Liver (tissue), 9 donors: ENCODE measurements around the gene RAI14. TPM values are rescaled to one million over a fixed set of nuclear protein-coding genes. Genes with fewer than 3 reads are reported as not detected.
"Not testable (repeated sequence)": the region's sequence is repeated elsewhere in the genome, so short reads cannot be mapped to it uniquely, and the experiment has no call there.

Experiments used
- DNase-seq: peaks from one replicate; pipeline ENCODE4 v3.0.0-alpha.2; 2017; ENCODE audit warnings: low spot score
- H3K27ac ChIP-seq, 2 donors: one replicate each; pipeline ENCODE4 v1.7.0; 2013; ENCODE audit warnings: inconsistent platforms in 2 of 2, low read length in 2 of 2, control low read depth in 1 of 2, low read depth in 1 of 2, mild to moderate bottlenecking in 1 of 2
- H3K27me3 ChIP-seq, 4 donors: one replicate each; pipeline versions ENCODE4 v1.6.1 to v1.7.0; 2013; ENCODE audit warnings: low read length in 3 of 4, inconsistent platforms in 1 of 4, mild to moderate bottlenecking in 1 of 4, moderate library complexity in 1 of 4; ENCODE audit not compliant: control insufficient read depth in 4 of 4, insufficient read depth in 4 of 4
- H3K36me3 ChIP-seq, 4 donors: one replicate each; pipeline versions ENCODE4 v1.6.1 to v1.7.0; 2013; ENCODE audit warnings: low read length in 3 of 4, mild to moderate bottlenecking in 3 of 4, low read depth in 1 of 4, moderate library complexity in 1 of 4; ENCODE audit not compliant: control insufficient read depth in 4 of 4, insufficient read depth in 3 of 4
- H3K4me1 ChIP-seq, 4 donors: one replicate each; pipeline versions ENCODE4 v1.6.1 to v1.7.0; 2013; ENCODE audit warnings: low read length in 3 of 4, mild to moderate bottlenecking in 3 of 4, moderate library complexity in 1 of 4; ENCODE audit not compliant: control insufficient read depth in 4 of 4, insufficient read depth in 4 of 4
- H3K4me3 ChIP-seq, 3 donors: one replicate each; pipeline versions ENCODE4 v1.6.1 to v1.7.0; 2013; ENCODE audit warnings: low read length in 3 of 3, control low read depth in 1 of 3, low read depth in 1 of 3, mild to moderate bottlenecking in 1 of 3
- H3K9ac ChIP-seq, 2 donors: one replicate each; pipeline ENCODE4 v1.7.0; 2013; ENCODE audit warnings: low read length in 2 of 2, mild to moderate bottlenecking in 2 of 2, moderate library complexity in 2 of 2, control low read depth in 1 of 2, low read depth in 1 of 2
- H3K9me3 ChIP-seq, 4 donors: one replicate each; pipeline versions ENCODE4 v1.6.1 to v1.7.0; 2013; ENCODE audit warnings: low read length in 3 of 4; ENCODE audit not compliant: control insufficient read depth in 4 of 4
- FOXA1 ChIP-seq: IDR thresholded peaks from 2 replicates; pipeline ENCODE4 v1.6.1; 2016; ENCODE audit warnings: antibody characterized with exemption
- FOXA2 ChIP-seq: IDR thresholded peaks from 2 replicates; pipeline ENCODE4 v1.6.1; 2016; ENCODE audit warnings: antibody characterized with exemption
- HNF4A ChIP-seq, 2 donors: conservative IDR thresholded peaks; 2 replicates each; pipeline ENCODE4 v1.6.1; 2016; ENCODE audit warnings: antibody characterized with exemption in 2 of 2, mild to moderate bottlenecking in 2 of 2
- HNF4G ChIP-seq: IDR thresholded peaks from 2 replicates; pipeline ENCODE4 v1.6.1; 2016; ENCODE audit warnings: antibody characterized with exemption
- JUND ChIP-seq, 2 donors: IDR thresholded peaks; 2 replicates each; pipeline ENCODE4 v1.6.1; 2016; ENCODE audit warnings: antibody characterized with exemption in 2 of 2
- NR2F2 ChIP-seq: IDR thresholded peaks from 2 replicates; pipeline ENCODE4 v1.6.1; 2016; ENCODE audit warnings: antibody characterized with exemption
- RXRA ChIP-seq, 2 donors: IDR thresholded peaks; 2 replicates each; pipeline ENCODE4 v1.6.1; 2017 to 2018; ENCODE audit warnings: antibody characterized with exemption in 2 of 2, mild to moderate bottlenecking in 1 of 2
- YY1 ChIP-seq: IDR thresholded peaks from 2 replicates; pipeline ENCODE4 v1.6.1; 2016; ENCODE audit warnings: antibody characterized with exemption, mild to moderate bottlenecking
- WGBS: extraction: QIAGEN DNeasy Blood & Tissue Kit; methylation state at CpG from one replicate; pipeline ENCODE4 v1.1.7; 2013; 5-methylcytosine and 5-hydroxymethylcytosine counted together
- polyA plus RNA-seq, 2 donors: library from polyadenylated mRNA; stranded (reverse) in 1 of 2; unstranded in 1 of 2; fragments of 200-250 nt in 1 of 2; fragments of >200 nt in 1 of 2; fragmentation: Nextera tagmentation in 1 of 2; extraction: Ambion mirVana in 1 of 2; gene quantifications; one replicate each; pipeline versions ENCODE4 v1.2.1 to v1.2.3, GENCODE V29; 2013 to 2015
- total RNA-seq, 2 donors: library from RNA; depleted of rRNA; stranded (reverse); fragments of >200 nt; gene quantifications; one replicate each; pipeline ENCODE4 v1.2.3, GENCODE V29; 2014
- TF ChIP-seq, protein P1 (sequence below): fragments of 150-350 bp; IDR thresholded peaks from 2 replicates; pipeline ENCODE4 v1.5.1; 2017; ENCODE audit warnings: improper control_type of control experiment, low read depth, low read length; ENCODE audit not compliant: missing input control
- TF ChIP-seq, protein P2 (sequence below): IDR thresholded peaks from 2 replicates; pipeline ENCODE4 v1.6.1; 2016; ENCODE audit warnings: antibody characterized with exemption, mild to moderate bottlenecking
- donor health status: healthy.
- donor health status: healthy.
- donor health status: healthy.
- donor health status: healthy.
- donor health status: healthy.

The RAI14 gene
- total and polyA plus RNA-seq, 4 donors = 7.8 to 21.4 (median 11.4) TPM

DNA sequence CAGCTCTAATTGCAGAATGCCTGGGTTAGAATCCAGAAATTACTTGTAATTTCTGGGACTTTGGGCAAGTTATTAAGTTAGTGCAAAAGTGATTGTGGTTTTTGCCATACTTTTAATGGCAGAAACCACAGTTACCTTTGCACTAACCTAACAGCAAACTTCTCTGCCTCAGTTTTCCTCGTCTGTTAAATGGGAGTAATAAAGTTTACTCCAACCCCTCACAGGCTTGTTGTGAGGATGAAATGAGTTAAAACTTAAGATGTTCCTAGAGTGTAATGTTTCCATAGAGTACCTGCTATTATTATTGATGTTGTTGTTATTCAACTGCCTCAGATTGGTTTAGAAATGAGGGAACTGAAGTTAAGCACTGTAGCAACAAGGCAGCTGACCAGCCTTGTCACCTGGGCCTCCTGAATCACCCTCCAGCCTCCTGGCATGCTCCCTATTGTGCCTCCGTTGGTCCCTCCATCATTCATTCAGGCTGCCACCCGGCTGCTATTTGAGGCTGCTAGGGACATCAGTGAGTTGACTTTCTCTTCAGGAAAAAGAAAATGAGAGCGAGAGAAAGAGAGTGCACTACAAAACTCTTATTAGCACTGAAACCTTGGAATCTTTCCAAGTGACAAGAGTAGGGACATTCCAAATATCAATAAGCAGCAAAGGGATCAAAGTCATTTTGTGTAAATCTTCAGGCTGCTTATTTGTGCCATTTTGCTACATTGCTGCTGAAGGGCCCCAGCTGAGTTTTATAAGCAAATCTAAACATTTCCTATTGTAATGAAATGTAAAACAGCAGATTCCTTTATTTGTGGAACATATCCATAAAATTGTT lies 116.4 kb downstream of the RAI14 start (continued):
- TF ChIP-seq, protein P1, sequence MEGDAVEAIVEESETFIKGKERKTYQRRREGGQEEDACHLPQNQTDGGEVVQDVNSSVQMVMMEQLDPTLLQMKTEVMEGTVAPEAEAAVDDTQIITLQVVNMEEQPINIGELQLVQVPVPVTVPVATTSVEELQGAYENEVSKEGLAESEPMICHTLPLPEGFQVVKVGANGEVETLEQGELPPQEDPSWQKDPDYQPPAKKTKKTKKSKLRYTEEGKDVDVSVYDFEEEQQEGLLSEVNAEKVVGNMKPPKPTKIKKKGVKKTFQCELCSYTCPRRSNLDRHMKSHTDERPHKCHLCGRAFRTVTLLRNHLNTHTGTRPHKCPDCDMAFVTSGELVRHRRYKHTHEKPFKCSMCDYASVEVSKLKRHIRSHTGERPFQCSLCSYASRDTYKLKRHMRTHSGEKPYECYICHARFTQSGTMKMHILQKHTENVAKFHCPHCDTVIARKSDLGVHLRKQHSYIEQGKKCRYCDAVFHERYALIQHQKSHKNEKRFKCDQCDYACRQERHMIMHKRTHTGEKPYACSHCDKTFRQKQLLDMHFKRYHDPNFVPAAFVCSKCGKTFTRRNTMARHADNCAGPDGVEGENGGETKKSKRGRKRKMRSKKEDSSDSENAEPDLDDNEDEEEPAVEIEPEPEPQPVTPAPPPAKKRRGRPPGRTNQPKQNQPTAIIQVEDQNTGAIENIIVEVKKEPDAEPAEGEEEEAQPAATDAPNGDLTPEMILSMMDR = no peak
- no peak for TF ChIP-seq NR2F2

DNA sequence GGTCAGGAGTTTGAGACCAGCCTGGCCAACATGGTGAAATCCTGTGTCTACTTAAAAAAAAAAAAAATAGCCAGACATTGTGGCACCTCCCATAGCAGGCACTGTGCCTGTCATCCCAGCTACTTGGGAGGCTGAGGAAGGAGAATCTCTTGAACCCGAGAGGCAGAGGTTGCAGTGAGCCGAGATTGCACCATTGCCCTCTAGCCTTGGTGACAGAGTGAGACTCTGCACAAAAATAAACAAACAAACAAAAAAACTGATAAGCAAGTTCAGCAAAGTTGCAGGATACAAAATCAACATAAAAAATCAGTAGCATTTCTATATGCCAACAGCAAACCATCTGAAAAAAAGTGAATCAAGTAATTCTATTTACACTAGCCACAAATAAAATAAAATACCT lies 118.0 kb downstream of the RAI14 start:
- 26% methylated on average over 2 of the region's 2 CpGs for WGBS
- H3K36me3 ChIP-seq = no peaks in the 10 kb centered on the region
- TF ChIP-seq HNF4A (conservative IDR thresholded peaks at IDR 0.05) (peak; percentile 50 to 57), RXRA (IDR thresholded peaks at IDR 0.05) (peak; percentile 14 to 52)
- TF ChIP-seq, protein P2, sequence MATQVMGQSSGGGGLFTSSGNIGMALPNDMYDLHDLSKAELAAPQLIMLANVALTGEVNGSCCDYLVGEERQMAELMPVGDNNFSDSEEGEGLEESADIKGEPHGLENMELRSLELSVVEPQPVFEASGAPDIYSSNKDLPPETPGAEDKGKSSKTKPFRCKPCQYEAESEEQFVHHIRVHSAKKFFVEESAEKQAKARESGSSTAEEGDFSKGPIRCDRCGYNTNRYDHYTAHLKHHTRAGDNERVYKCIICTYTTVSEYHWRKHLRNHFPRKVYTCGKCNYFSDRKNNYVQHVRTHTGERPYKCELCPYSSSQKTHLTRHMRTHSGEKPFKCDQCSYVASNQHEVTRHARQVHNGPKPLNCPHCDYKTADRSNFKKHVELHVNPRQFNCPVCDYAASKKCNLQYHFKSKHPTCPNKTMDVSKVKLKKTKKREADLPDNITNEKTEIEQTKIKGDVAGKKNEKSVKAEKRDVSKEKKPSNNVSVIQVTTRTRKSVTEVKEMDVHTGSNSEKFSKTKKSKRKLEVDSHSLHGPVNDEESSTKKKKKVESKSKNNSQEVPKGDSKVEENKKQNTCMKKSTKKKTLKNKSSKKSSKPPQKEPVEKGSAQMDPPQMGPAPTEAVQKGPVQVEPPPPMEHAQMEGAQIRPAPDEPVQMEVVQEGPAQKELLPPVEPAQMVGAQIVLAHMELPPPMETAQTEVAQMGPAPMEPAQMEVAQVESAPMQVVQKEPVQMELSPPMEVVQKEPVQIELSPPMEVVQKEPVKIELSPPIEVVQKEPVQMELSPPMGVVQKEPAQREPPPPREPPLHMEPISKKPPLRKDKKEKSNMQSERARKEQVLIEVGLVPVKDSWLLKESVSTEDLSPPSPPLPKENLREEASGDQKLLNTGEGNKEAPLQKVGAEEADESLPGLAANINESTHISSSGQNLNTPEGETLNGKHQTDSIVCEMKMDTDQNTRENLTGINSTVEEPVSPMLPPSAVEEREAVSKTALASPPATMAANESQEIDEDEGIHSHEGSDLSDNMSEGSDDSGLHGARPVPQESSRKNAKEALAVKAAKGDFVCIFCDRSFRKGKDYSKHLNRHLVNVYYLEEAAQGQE = no peak
- no peak overlapping the region for H3K4me3 ChIP-seq
- no peaks in the 10 kb centered on the region for H3K27me3 ChIP-seq
- no peak overlapping the region for H3K9ac ChIP-seq
- H3K27ac ChIP-seq = no peak overlapping the region
- no peaks in the 10 kb centered on the region for H3K9me3 ChIP-seq
- H3K4me1 ChIP-seq = peaks cover 2 to 38% (median 23%) of the 10 kb centered on the region in 4 donors
- DNase-seq = no peak

DNA sequence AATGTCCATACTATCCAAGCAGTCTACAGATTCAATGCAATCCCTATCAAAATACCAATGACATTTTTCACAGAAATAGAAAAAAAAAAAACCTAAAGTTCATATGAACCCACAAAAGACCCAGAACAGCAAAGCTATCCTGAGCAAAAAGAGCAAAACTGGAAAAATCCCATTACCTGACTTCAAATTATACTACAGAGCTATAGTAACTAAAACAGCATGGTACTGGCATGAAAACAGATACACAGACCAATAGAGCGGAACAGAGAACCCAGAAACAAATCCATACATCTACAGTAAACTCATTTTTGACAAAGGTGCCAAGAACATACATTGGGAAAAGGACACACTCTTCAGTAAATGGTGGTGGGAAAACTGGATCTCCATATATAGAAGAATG lies 118.5 kb downstream of the RAI14 start:
- not testable (repeated sequence) for H3K4me3 ChIP-seq, H3K27ac ChIP-seq, H3K27me3 ChIP-seq, H3K9me3 ChIP-seq, H3K36me3 ChIP-seq, DNase-seq, H3K9ac ChIP-seq
- 94% methylated on average over 1 of the region's 1 CpG for WGBS
- peaks cover 2 to 33% (median 23%) of the 10 kb centered on the region in 4 donors for H3K4me1 ChIP-seq

DNA sequence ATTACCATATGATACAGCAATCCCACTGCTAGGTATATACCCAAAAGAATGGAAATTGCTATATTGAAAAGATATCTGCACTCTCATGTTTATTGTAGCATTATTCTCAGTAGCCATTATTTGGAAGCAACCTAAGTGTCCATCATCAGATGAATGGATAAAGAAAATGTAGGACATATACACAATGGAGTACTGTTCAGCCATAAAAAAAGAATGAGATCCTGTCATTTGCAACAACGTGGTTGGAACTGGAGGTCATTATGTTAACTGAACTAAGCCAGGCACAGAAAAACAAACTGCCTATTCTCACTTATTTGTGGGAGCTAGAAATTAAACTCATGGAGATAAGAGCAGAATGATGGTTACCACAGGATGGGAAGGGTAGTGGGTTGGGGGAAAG lies 119.8 kb downstream of the RAI14 start:
- Histone ChIP-seq H3K4me1 (peaks cover 2 to 26% (median 22%) of the 10 kb centered on the region in 4 donors), H3K9ac (no peak overlapping the region), H3K27me3 (no peaks in the 10 kb centered on the region), H3K36me3 (no peaks in the 10 kb centered on the region), H3K9me3 (no peaks in the 10 kb centered on the region), H3K4me3 (no peak overlapping the region), H3K27ac (no peak overlapping the region)
- WGBS = 82% methylated on average over 1 of the region's 1 CpG
- TF ChIP-seq JUND (IDR thresholded peaks at IDR 0.05) = no peak
- TF ChIP-seq FOXA1 = no peak
- no peak for TF ChIP-seq YY1
- no peak for TF ChIP-seq FOXA2
- no peak for TF ChIP-seq HNF4G
- TF ChIP-seq, protein P1 = no peak
- DNase-seq = no peak
